HG03378 (cell line): Measurements from ENCODE around the gene TMEM270.

Source experiments
- ATAC-seq: cut with Tn5 transposase; IDR thresholded peaks from one replicate; pipeline ENCODE4 v1.9.1; 2021; ENCODE audit warnings: mild to moderate bottlenecking, moderate library complexity; ENCODE audit not compliant: unreplicated experiment

Gene TMEM270

GRCh38 chr7:73885433-73885974 is 24.5 kb downstream of the TMEM270 start:
- ATAC-seq = no peak

- no peak for ATAC-seq
Measured at GRCh38 chr7:73885975-73886798, 25.2 kb downstream of the TMEM270 start.

GRCh38 chr7:73887762-73888161 is 26.8 kb downstream of the TMEM270 start:
- no peak for ATAC-seq

- no peak for ATAC-seq
Measured at GRCh38 chr7:73888959-73889358, 28.0 kb downstream of the TMEM270 start.

- ATAC-seq = no peak
Measured at GRCh38 chr7:73890555-73891147, 29.7 kb downstream of the TMEM270 start.

GRCh38 chr7:73891178-73891885 is 30.4 kb downstream of the TMEM270 start:
- no peak for ATAC-seq

GRCh38 chr7:73892003-73892999 is 31.3 kb downstream of the TMEM270 start:
- no peak for ATAC-seq

GRCh38 chr7:73893342-73894101 is 32.6 kb downstream of the TMEM270 start:
- ATAC-seq = no peak

GRCh38 chr7:73894166-73894565 is 33.2 kb downstream of the TMEM270 start:
- ATAC-seq = no peak

GRCh38 chr7:73894733-73895551 is 34.0 kb downstream of the TMEM270 start:
- no peak for ATAC-seq

GRCh38 chr7:73895626-73896025 is 34.7 kb downstream of the TMEM270 start:
- ATAC-seq = no peak

- no peak for ATAC-seq
Measured at GRCh38 chr7:73896454-73896853, 35.5 kb downstream of the TMEM270 start.

GRCh38 chr7:73899731-73900142 is 38.8 kb downstream of the TMEM270 start:
- ATAC-seq = no peak

- no peak for ATAC-seq
Measured at GRCh38 chr7:73900286-73900685, 39.3 kb downstream of the TMEM270 start.

GRCh38 chr7:73901231-73901822 is 40.4 kb downstream of the TMEM270 start:
- ATAC-seq = no peak

- no peak for ATAC-seq
Measured at GRCh38 chr7:73901823-73902597, 41.1 kb downstream of the TMEM270 start.

- no peak for ATAC-seq
Measured at GRCh38 chr7:73903321-73904218, 42.6 kb downstream of the TMEM270 start.
